Uterus (tissue), 4 donors: ENCODE measurements around the gene PSAP. TPM values are rescaled to one million over a fixed set of nuclear protein-coding genes. Genes with fewer than 3 reads are reported as not detected.

Source experiments
- DNase-seq, 2 donors: peaks; one replicate each; pipeline ENCODE4 v3.0.0-alpha.2; 2019 to 2020
- H3K27ac ChIP-seq, 2 donors: fragments of 200-600 bp; sonication (generic); 1 replicate in 1 of 2; 2 replicates in 1 of 2; pipeline ENCODE4 v1.5.1; 2016 to 2018
- H3K27me3 ChIP-seq, 2 donors: fragments of 200-600 bp; sonication (generic); one replicate each; pipeline ENCODE4 v1.5.1; 2018 to 2019; ENCODE audit warnings: control low read depth in 1 of 2
- H3K36me3 ChIP-seq, 2 donors: fragments of 200-600 bp; sonication (generic); one replicate each; pipeline ENCODE4 v1.5.1; 2019; ENCODE audit warnings: control low read depth in 1 of 2
- H3K4me1 ChIP-seq, 2 donors: fragments of 200-600 bp; sonication (generic); one replicate each; pipeline ENCODE4 v1.5.1; 2018 to 2019; ENCODE audit warnings: control low read depth in 1 of 2
- H3K4me3 ChIP-seq, 2 donors: fragments of 200-600 bp; sonication (generic); 1 replicate in 1 of 2; 2 replicates in 1 of 2; pipeline ENCODE4 v1.5.1; 2018 to 2019; ENCODE audit warnings: mild to moderate bottlenecking in 1 of 2
- H3K9me3 ChIP-seq, 2 donors: fragments of 200-600 bp; sonication (generic); one replicate each; pipeline ENCODE4 v1.5.1; 2019; ENCODE audit warnings: control low read depth in 1 of 2
- CTCF ChIP-seq, 4 experiments: fragments of 200-600 bp in 2 of 4; fragments of 450-650 bp in 2 of 4; sonication (generic) in 2 of 4; IDR thresholded peaks; one replicate each; pipeline ENCODE4 v1.5.1; 2016 to 2019; ENCODE audit warnings: antibody characterized with exemption in 4 of 4, mild to moderate bottlenecking in 2 of 4, moderate library complexity in 1 of 4
- POLR2A ChIP-seq, 2 donors: fragments of 450-650 bp; IDR thresholded peaks; one replicate each; pipeline ENCODE4 v1.6.1; 2016; ENCODE audit warnings: antibody characterized with exemption in 2 of 2, mild to moderate bottlenecking in 1 of 2, moderate library complexity in 1 of 2
- intact Hi-C: fragments of 100-400 bp; cut with DNase I; formaldehyde crosslinking; loops from one replicate; pipeline ENCODE4 v1.15.1; 2023; ENCODE audit warnings: low total_unique reads
- total RNA-seq, 4 donors: library from RNA; depleted of rRNA in 3 of 4; stranded (reverse); fragments of >200 nt in 3 of 4; gene quantifications; one replicate each; pipeline versions ENCODE4 v1.1.0 to v1.2.4, GENCODE V29; 2014 to 2023
- donor health status: DM: yes; HTN: yes; CAD: no.

The PSAP gene
- total RNA-seq, 4 donors from 2014 or later, result 603 to 903 (median 759) TPM

DNA sequence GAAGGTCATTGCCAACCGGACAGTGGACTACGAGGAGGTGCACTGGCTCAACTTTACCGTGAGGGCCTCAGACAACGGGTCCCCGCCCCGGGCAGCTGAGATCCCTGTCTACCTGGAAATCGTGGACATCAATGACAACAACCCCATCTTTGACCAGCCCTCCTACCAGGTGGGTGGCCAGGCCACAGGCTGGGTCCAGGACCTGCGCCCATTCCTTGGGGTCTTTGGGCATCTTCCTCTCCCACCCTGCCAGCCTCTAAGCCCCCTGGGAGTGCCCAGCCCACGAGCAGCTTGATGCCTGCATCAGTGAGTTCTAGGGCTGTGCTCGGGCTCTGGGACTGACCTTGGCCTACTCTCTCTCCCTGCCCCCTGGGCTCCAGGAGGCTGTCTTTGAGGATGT is 51.9 kb downstream of the PSAP start:
- no peak for TF ChIP-seq CTCF (IDR thresholded peaks at IDR 0.05)
- TF ChIP-seq POLR2A (IDR thresholded peaks at IDR 0.05), result no peak
- Histone ChIP-seq H3K4me1 (no peaks in the 10 kb centered on the region), H3K27ac (no peak overlapping the region), H3K27me3 (no peaks in the 10 kb centered on the region), H3K9me3 (no peaks in the 10 kb centered on the region), H3K4me3 (no peak overlapping the region), H3K36me3 (no peaks in the 10 kb centered on the region)
- no peak for DNase-seq
- intact Hi-C loops, result no loop called here

GRCh38 chr10:71798308-71798624 is 52.8 kb downstream of the PSAP start:
- intact Hi-C loops, result no loop called here
- Histone ChIP-seq H3K4me3 (no peak overlapping the region), H3K27ac (no peak overlapping the region), H3K4me1 (no peaks in the 10 kb centered on the region), H3K9me3 (no peaks in the 10 kb centered on the region), H3K36me3 (no peaks in the 10 kb centered on the region), H3K27me3 (no peaks in the 10 kb centered on the region)
- DNase-seq, result no peak
- no peak for TF ChIP-seq POLR2A (IDR thresholded peaks at IDR 0.05)
- TF ChIP-seq CTCF (IDR thresholded peaks at IDR 0.05), result no peak

GRCh38 chr10:71797533-71798307 is 53.3 kb downstream of the PSAP start:
- Histone ChIP-seq H3K4me1 (no peaks in the 10 kb centered on the region), H3K9me3 (no peaks in the 10 kb centered on the region), H3K4me3 (no peak overlapping the region), H3K27me3 (no peaks in the 10 kb centered on the region), H3K36me3 (no peaks in the 10 kb centered on the region), H3K27ac (no peak overlapping the region)
- TF ChIP-seq POLR2A (IDR thresholded peaks at IDR 0.05) (no peak), CTCF (IDR thresholded peaks at IDR 0.05) (no peak)
- intact Hi-C loops, result no loop called here
- DNase-seq, result no peak

GRCh38 chr10:71796749-71797405 is 54.2 kb downstream of the PSAP start:
- intact Hi-C loops, result no loop called here
- no peak for DNase-seq
- Histone ChIP-seq H3K27me3 (no peaks in the 10 kb centered on the region), H3K4me3 (no peak overlapping the region), H3K36me3 (no peaks in the 10 kb centered on the region), H3K9me3 (no peaks in the 10 kb centered on the region), H3K4me1 (no peaks in the 10 kb centered on the region), H3K27ac (no peak overlapping the region)
- TF ChIP-seq CTCF (IDR thresholded peaks at IDR 0.05) (no peak), POLR2A (IDR thresholded peaks at IDR 0.05) (no peak)

- intact Hi-C loops, result no loop called here
- TF ChIP-seq CTCF (IDR thresholded peaks at IDR 0.05) (no peak), POLR2A (IDR thresholded peaks at IDR 0.05) (no peak)
- Histone ChIP-seq H3K36me3 (no peaks in the 10 kb centered on the region), H3K27me3 (no peaks in the 10 kb centered on the region), H3K9me3 (no peaks in the 10 kb centered on the region), H3K27ac (no peak overlapping the region), H3K4me3 (no peak overlapping the region), H3K4me1 (no peaks in the 10 kb centered on the region)
- no peak for DNase-seq
Observed at GRCh38 chr10:71795248-71795647, 55.8 kb downstream of the PSAP start.
